HG03571 (cell line): ENCODE measurements around the gene PCNX2.
"Not testable (repeated sequence)": the region's sequence is repeated elsewhere in the genome, so short reads cannot be mapped to it uniquely, and the experiment has no call there.

Experiments
- ATAC-seq: cut with Tn5 transposase; IDR thresholded peaks from one replicate; pipeline ENCODE4 v1.9.1; 2021; ENCODE audit not compliant: unreplicated experiment

Gene PCNX2

GRCh38 chr1:233019083-233019482 lies 276.4 kb downstream of the PCNX2 start:
- no peak for ATAC-seq

GRCh38 chr1:233016798-233017197 lies 278.7 kb downstream of the PCNX2 start:
- no peak for ATAC-seq

GRCh38 chr1:233015965-233016364 lies 279.6 kb downstream of the PCNX2 start:
- ATAC-seq = no peak

- no peak for ATAC-seq
Measured at GRCh38 chr1:233012021-233012420, 283.5 kb downstream of the PCNX2 start.

DNA sequence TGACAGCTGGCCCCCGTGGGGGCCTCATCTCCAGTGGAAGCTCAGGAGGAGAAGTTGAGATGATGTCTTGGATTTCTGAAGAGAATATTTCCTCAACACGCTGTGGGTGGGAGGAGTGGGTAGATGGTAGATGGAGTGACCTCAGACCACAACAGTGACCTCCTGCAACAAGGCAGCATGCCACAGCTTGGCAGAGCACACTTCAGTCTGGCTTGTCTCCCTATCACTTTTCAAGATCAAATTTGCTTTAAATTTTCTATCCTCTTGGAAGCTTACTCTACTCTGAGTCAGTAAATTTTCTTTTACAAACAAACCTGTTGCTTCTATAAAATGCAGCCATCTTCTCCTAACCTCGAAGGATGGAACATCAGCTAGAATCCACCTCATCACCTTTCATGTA lies 285.4 kb downstream of the PCNX2 start:
- no peak for ATAC-seq

- ATAC-seq = no peak
Measured at GRCh38 chr1:233006541-233006973, 289.0 kb downstream of the PCNX2 start.

DNA sequence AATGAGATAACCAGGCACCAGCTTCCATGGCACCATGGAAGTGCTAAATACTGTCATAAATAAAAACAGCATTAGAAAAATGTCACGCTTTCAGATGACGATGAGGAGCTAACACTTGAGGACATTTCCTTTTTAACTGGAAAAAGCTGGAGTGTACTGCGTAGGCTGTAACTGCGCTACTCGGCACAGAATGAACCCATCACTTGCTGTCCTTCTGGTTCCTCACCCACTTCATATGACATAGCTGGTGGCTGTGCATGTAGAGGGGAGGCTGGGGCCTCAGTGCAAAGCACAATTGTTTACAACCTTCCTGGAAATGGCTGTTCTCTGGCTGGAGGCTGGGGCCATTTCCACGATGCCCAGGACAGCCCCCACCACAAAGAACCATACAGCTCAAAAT lies 289.4 kb downstream of the PCNX2 start:
- no peak for ATAC-seq

GRCh38 chr1:233005703-233006102 lies 289.8 kb downstream of the PCNX2 start:
- ATAC-seq = no peak

- no peak for ATAC-seq
Measured at GRCh38 chr1:233005156-233005555, 290.4 kb downstream of the PCNX2 start.

- no peak for ATAC-seq
Measured at GRCh38 chr1:233004451-233004850, 291.1 kb downstream of the PCNX2 start.

DNA sequence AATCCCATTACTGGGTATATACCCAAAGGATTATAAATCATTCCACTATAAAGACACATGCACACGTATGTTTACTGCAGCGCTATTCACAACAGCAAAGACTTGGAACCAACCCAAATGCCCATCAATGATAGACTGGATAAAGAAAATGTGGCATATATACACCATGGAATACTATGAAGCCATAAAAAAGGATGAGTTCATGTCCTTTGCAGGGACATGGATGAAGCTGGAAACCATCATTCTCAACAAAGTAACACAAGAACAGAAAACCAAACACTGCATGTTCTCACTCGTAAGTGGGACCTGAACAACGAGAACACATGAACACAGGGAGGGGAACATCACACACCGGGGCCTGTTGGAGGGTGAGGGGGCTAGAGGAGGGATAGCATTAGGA lies 291.9 kb downstream of the PCNX2 start:
- ATAC-seq = not testable (repeated sequence)

GRCh38 chr1:232999956-233000625 lies 295.4 kb downstream of the PCNX2 start:
- no peak for ATAC-seq

GRCh38 chr1:232998646-232999045 lies 296.9 kb downstream of the PCNX2 start:
- no peak for ATAC-seq

GRCh38 chr1:232998138-232998537 lies 297.4 kb downstream of the PCNX2 start:
- ATAC-seq = no peak

DNA sequence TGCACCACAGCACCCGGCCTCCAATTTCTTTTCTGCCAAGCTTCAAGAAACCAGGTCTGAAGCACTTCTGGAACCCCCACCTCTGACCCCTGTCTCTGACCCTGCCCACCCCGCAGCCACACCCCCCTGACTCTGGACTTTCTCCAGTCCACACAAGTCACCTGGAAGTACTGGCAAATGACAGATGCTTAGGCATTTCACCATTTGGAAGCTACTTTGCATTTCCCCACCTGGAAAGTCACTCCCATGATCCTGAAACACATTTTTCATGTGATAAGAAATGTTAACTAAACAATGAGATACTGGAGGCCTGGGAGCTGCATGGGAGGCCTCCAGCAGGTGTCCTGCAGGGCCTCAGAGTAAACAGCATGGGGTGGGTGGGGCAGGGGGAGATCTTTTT lies 299.4 kb downstream of the PCNX2 start:
- ATAC-seq = no peak

GRCh38 chr1:232995189-232995588 lies 300.3 kb downstream of the PCNX2 start:
- ATAC-seq = no peak

- ATAC-seq = no peak
Measured at GRCh38 chr1:232993555-232993954, 302.0 kb downstream of the PCNX2 start.

- ATAC-seq = no peak
Measured at GRCh38 chr1:232992227-232992626, 303.3 kb downstream of the PCNX2 start.

- ATAC-seq = no peak
Measured at GRCh38 chr1:232991238-232991637, 304.3 kb downstream of the PCNX2 start.

DNA sequence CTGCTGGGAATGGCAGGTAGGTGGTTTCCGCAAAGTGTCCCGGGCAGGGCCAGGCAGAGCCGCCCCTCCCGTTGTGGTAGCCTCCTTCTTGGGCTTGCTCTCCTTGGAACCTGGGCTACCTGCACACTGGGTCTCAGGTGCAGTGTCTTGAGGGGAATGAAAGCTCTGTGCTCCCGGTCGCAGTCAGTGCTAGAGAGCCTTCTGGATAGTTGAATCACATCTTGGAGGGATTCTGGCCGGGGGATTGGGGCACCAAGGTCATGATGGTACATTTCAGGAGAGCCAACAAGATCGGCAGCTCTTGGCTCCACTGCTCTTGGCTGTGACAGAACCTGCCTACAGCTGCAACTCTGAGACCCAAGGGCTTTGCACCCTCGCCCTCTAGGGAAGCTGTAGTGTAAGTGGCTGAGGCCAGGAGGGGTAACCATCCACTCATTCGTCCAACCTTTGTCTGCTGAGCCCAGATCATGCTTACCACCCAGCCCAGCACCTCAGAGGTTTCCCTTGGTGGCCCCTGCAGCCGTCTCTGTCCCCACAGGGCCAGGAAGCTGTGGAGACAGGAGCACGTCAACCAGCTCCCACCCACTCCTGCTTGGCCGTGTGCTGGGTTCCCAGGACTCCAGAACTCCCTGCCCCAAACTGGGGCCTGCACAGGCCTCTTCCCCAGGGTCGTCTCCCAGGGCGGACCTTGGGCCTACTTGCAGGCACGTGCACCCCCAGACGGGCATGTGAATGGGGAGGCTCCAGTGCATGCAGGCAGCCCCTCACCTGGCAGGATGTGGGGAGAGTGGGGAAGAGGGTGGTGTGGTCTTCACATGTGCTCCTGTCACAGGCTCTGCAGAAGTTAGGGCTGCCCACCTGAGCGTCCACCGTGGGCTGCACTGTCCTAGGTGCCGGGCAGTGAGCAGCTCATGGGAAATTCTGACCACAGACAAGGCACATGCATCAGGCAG lies 305.1 kb downstream of the PCNX2 start:
- no peak for ATAC-seq

GRCh38 chr1:232988572-232989040 lies 306.9 kb downstream of the PCNX2 start:
- ATAC-seq = no peak

DNA sequence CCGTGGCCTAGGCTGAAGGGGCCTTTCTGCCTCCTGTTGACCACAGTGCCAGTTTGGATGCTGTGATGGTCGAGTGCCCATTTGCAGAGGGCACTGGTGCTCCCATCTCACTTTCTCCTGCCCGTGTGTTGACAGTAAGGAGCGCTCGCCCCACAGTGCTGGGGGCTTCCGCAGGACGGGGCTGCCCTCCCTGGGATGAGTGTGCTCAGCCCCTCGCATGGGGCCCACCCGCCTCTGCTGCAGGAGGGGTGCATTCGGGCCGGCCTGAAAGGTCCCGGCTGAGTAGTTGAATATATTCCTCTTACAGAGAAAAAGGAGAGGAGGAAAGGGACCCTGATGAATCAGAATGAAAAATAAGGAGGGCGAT lies 307.8 kb downstream of the PCNX2 start:
- ATAC-seq = no peak
